Activated T-cell treated with anti-CD3 and anti-CD28 coated beads, Interleukin-2, amount 50 U/mL, for 72 hours (primary cell): ENCODE data around the gene U2AF2. TPM values are rescaled to one million over a fixed set of nuclear protein-coding genes. Genes with fewer than 3 reads are reported as not detected.
A peak's percentile ranks its signal among the peaks of the same experiment; 100 is the strongest.
"Not testable (repeated sequence)": the region's sequence is repeated elsewhere in the genome, so short reads cannot be mapped to it uniquely, and the experiment has no call there.

Source experiments
- ATAC-seq, 2 donors: fragments of 150-1000 bp; cut with Tn5 transposase; replicated peaks in 1 of 2; 2 replicates each; pipeline ENCODE4 v1.10.0; 2021; ENCODE audit warnings: moderate library complexity in 2 of 2, mild to moderate bottlenecking in 1 of 2
- DNase-seq, 2 donors: peaks; one replicate each; pipeline ENCODE4 v3.0.0; 2021 to 2022; ENCODE audit warnings: mixed read lengths in 1 of 2
- H3K27ac Mint-ChIP-seq: one replicate; pipeline ENCODE4 v1.8.0; 2022; ENCODE audit warnings: mild to moderate bottlenecking, moderate library complexity, mixed read lengths
- H3K27me3 Mint-ChIP-seq: one replicate; pipeline ENCODE4 v1.8.0; 2022; ENCODE audit warnings: low read depth, mixed read lengths
- H3K36me3 Mint-ChIP-seq, 2 donors: one replicate each; pipeline ENCODE4 v1.8.0; 2022; ENCODE audit warnings: mixed read lengths in 2 of 2, mild to moderate bottlenecking in 1 of 2; ENCODE audit not compliant: insufficient read depth in 2 of 2
- H3K4me1 Mint-ChIP-seq: one replicate; pipeline ENCODE4 v1.8.0; 2022; ENCODE audit warnings: low read depth, mixed read lengths
- H3K4me3 Mint-ChIP-seq, 2 donors: one replicate each; pipeline ENCODE4 v1.8.0; 2022; ENCODE audit warnings: mild to moderate bottlenecking in 2 of 2, mixed read lengths in 2 of 2, moderate library complexity in 2 of 2
- H3K9me3 Mint-ChIP-seq, 2 donors: one replicate each; pipeline ENCODE4 v1.8.0; 2022; ENCODE audit warnings: mixed read lengths in 2 of 2
- total RNA-seq, 2 donors: library from RNA; stranded (reverse); gene quantifications; one replicate each; pipeline ENCODE4 v1.2.3, GENCODE V29; 2022

Gene U2AF2
- total RNA-seq, 2 donors from 2014 or later = 128 to 137 TPM

DNA sequence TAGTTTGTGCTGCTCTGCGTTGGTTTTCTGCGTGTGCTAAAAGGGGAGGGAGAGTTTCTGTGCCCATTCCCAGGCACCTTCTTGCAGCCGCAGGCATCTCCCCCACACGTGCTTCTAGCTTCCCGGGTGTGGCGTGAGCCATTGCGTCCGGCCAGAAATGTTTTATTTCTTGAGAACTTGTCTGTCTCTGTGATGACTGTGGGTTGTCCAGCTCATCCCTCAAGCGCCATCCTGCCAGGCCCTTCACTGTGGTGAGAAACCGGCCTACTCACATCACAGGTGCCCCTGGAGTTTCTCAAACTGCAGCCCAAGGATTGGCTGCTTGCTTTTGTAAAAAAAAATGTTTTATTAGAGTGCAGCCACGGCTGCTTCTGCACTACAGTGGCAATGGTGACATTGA is 44.4 kb downstream of the U2AF2 start:
- Mint-ChIP-seq H3K36me3 (peaks cover 3 to 4% of the 10 kb centered on the region in 2 donors), H3K27me3 (no peaks in the 10 kb centered on the region), H3K9me3 (no peaks in the 10 kb centered on the region), H3K4me3 (no peak overlapping the region), H3K4me1 (no peaks in the 10 kb centered on the region), H3K27ac (no peak overlapping the region)
- no peak for ATAC-seq
- no peak for DNase-seq

DNA sequence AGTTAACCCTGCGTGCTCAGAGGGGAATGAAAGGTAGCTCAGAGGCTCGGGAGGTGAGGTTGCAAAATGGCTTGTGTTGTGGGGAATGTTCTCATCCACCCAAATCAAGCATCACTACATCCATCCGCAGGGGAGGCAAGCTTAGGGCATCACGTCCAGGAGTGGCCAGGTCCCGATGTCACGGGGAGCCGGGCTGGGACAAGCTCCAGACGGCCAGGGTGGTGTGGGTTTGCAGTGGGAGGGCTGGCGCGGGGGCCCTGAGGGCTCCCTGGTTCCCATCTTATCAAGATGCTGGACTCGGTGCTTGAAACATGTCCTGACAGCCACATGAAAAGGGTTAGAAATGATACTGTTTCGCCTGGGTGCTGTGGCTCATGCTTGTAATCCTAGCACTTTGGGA is 46.0 kb downstream of the U2AF2 start:
- Mint-ChIP-seq H3K36me3 (peaks cover 2 to 4% of the 10 kb centered on the region in 2 donors), H3K4me1 (no peaks in the 10 kb centered on the region), H3K9me3 (no peaks in the 10 kb centered on the region), H3K4me3 (no peak overlapping the region), H3K27ac (no peak overlapping the region), H3K27me3 (no peaks in the 10 kb centered on the region)
- no peak for ATAC-seq
- DNase-seq = no peak

- DNase-seq (no peak), ATAC-seq (no peak)
- Mint-ChIP-seq H3K4me1 (no peaks in the 10 kb centered on the region), H3K9me3 (no peaks in the 10 kb centered on the region), H3K27ac (no peak overlapping the region), H3K36me3 (peaks cover 2 to 4% of the 10 kb centered on the region in 2 donors), H3K4me3 (no peak overlapping the region), H3K27me3 (no peaks in the 10 kb centered on the region)
These were observed 47.3 kb downstream of the U2AF2 start for GRCh38 chr19:55702131-55702627.

DNA sequence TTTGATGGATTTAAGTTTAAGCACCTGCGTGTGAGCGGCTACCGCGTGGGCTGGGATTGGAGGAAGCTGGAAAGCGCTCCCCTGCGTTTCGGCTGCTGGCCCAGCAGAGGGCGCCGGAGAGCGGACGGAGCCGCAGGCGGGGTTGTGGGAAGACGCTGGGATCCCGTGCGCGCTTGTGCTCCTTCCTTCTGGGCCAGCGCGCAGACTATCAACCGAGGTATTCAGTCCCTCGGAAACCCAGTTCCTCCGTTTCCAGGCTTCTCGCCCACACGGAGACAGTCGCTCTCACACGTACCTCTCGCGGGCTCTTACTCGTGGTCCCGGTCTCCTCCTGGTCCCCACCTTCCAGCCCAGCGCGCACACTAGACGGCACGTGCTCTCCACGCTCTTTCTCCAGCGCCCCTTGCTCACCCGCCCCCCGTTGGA is 49.0 kb downstream of the U2AF2 start:
- DNase-seq = peak; percentile 47 to 49
- ATAC-seq = peak in 1 of 2 donors; percentile 44
- no peaks in the 10 kb centered on the region for H3K9me3 Mint-ChIP-seq
- no peaks in the 10 kb centered on the region for H3K27me3 Mint-ChIP-seq
- H3K36me3 Mint-ChIP-seq = peaks cover 2 to 4% of the 10 kb centered on the region in 2 donors
- no peak overlapping the region for H3K4me3 Mint-ChIP-seq
- no peaks in the 10 kb centered on the region for H3K4me1 Mint-ChIP-seq
- no peak overlapping the region for H3K27ac Mint-ChIP-seq

DNA sequence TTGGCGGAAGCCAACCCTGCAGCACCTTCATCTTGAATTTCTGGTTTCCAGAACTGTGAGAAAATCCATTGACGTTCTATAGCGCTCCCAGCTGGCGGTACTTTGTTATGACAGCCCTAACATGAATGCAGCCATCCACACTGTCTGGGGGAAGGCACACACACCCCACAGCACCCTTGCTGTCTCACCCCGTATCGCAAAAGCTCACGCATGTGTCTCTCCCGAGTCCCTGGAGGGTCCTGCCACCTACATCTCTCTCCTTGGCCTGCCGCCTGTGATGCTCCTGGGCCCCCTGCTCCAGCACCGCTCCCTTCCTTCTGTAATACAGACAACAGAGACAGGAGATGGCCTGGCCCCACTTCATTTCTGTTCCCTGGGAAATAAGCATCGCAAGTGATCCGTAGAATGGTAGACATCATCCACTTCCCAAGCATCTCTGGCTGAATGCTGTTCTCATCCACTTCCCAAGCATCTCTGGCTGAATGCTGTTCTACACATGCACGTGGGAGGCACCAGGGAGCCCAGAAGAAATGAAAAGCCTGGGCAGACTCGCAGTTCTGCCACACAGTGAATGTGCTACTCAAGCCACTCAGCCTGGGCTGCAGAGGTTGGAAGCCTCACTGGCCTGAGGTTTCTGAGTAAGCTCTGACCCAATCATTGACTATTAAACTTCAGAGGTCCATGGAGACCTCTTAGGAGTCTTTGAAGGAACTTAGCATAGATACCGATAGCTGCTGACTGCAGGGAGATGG is 49.8 kb downstream of the U2AF2 start:
- H3K4me3 Mint-ChIP-seq = no peak overlapping the region
- ATAC-seq (no peak), DNase-seq (no peak)
- no peaks in the 10 kb centered on the region for H3K9me3 Mint-ChIP-seq
- H3K27me3 Mint-ChIP-seq = no peaks in the 10 kb centered on the region
- peaks cover 2 to 4% of the 10 kb centered on the region in 2 donors for H3K36me3 Mint-ChIP-seq
- H3K4me1 Mint-ChIP-seq = no peaks in the 10 kb centered on the region
- H3K27ac Mint-ChIP-seq = no peak overlapping the region

DNA sequence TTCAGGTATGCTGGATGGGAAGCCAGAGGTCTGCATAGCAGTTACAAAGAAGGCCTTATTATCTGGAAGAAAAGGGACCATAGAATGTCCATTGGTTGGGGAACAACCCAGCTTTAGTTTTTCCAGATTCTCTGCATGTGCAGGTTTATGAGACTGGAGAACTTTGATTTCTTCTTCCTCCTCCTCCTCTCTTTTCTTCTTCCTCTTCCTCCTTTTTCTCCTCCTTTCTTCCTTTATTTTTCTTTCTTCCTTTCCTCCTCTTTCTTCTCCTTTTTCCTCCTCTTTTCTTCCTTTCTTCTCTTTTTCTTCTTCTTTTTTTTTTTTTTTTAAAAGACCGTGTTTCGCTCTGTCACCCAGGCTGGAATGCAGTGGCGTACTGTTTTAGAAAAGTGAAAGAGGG is 51.1 kb downstream of the U2AF2 start:
- H3K4me3 Mint-ChIP-seq = no peak overlapping the region
- H3K9me3 Mint-ChIP-seq = no peaks in the 10 kb centered on the region
- ATAC-seq = no peak
- H3K36me3 Mint-ChIP-seq = peaks cover 2 to 4% of the 10 kb centered on the region in 2 donors
- H3K27me3 Mint-ChIP-seq = no peaks in the 10 kb centered on the region
- peak overlapping the region; percentile 29 for H3K27ac Mint-ChIP-seq
- no peaks in the 10 kb centered on the region for H3K4me1 Mint-ChIP-seq
- DNase-seq = no peak

DNA sequence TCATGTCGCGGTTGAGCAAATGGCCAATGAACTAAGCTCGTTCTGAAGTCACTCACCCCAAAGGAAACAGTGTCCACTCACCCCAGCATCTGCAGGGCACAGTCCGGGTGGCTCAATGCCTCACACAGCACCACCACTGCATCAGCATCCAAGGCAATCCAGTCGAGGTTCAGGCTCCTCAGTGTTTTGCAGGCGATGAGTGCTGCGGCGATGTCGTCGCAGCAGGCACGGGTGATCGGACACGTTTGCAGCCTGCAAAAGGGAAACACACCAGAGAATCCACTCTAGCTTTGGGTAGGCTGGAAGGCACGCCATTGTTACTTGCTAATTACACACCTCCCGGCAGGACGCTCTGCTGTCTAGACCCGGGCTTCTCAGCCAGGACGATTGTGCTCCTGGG is 56.9 kb downstream of the U2AF2 start:
- Mint-ChIP-seq H3K27me3 (peaks cover 6% of the 10 kb centered on the region), H3K9me3 (peaks cover 4% of the 10 kb centered on the region in 2 donors), H3K36me3 (peaks cover 6 to 8% of the 10 kb centered on the region in 2 donors), H3K4me3 (no peak overlapping the region), H3K4me1 (no peaks in the 10 kb centered on the region), H3K27ac (no peak overlapping the region)
- DNase-seq (no peak), ATAC-seq (no peak)

DNA sequence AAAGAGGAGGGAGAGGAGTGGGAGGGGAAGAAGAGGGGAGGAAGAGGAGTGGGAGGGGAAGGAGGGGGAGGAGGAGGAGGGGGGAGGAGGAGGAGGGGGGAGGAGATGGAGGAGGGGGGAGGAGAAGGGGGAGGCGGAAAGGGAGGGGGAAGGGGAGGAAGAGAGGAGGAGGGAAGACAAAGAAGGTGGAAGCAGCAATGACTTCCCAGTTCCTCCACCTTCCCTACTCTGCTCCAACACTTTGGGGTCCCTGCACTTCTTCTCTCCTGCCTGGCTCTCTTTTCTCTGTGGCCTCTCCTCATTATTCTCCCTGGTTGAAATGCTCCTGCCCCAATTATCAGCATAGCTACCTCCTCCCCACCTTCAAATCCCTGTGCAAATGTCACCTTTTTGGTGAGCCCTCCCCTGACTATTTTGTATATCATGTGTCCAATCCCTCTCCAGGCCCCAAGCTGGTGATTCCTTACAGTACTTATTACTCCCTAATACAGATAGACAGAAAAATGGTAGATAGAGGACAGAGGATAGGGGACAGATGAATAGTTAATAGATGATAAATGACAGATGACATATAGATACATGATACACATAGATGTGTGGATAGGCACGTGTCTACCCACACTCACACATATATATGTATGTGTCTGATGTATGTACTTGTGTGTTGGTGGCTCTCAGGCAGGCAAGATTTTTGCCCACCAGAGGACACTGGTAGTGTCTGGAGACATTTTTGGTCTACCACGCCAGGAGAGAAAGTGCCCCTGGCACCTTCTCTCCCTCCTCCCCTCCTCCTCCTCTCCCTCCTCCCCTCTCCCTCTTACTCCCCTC is 58.2 kb downstream of the U2AF2 start:
- ATAC-seq (peak in 1 of 2 donors; percentile 29), DNase-seq (no peak)
- Mint-ChIP-seq H3K36me3 (peaks cover 6 to 8% of the 10 kb centered on the region in 2 donors), H3K9me3 (peaks cover 4% of the 10 kb centered on the region in 2 donors), H3K4me3 (no peak overlapping the region), H3K27ac (no peak overlapping the region), H3K27me3 (peaks cover 16% of the 10 kb centered on the region), H3K4me1 (no peaks in the 10 kb centered on the region)

- no peak overlapping the region for H3K4me3 Mint-ChIP-seq
- no peaks in the 10 kb centered on the region for H3K4me1 Mint-ChIP-seq
- peaks cover 7 to 11% of the 10 kb centered on the region in 2 donors for H3K36me3 Mint-ChIP-seq
- peaks cover 6 to 7% of the 10 kb centered on the region in 2 donors for H3K9me3 Mint-ChIP-seq
- DNase-seq (no peak), ATAC-seq (no peak)
- H3K27ac Mint-ChIP-seq = no peak overlapping the region
- H3K27me3 Mint-ChIP-seq = peaks cover 43% of the 10 kb centered on the region
These were observed 61.7 kb downstream of the U2AF2 start for GRCh38 chr19:55716531-55716930.

GRCh38 chr19:55717251-55717650 is 62.4 kb downstream of the U2AF2 start:
- Mint-ChIP-seq H3K27me3 (peaks cover 45% of the 10 kb centered on the region), H3K4me3 (no peak overlapping the region), H3K36me3 (peaks cover 13 to 16% of the 10 kb centered on the region in 2 donors), H3K4me1 (no peaks in the 10 kb centered on the region), H3K9me3 (peaks cover 12 to 14% of the 10 kb centered on the region in 2 donors), H3K27ac (no peak overlapping the region)
- DNase-seq (no peak), ATAC-seq (no peak)

DNA sequence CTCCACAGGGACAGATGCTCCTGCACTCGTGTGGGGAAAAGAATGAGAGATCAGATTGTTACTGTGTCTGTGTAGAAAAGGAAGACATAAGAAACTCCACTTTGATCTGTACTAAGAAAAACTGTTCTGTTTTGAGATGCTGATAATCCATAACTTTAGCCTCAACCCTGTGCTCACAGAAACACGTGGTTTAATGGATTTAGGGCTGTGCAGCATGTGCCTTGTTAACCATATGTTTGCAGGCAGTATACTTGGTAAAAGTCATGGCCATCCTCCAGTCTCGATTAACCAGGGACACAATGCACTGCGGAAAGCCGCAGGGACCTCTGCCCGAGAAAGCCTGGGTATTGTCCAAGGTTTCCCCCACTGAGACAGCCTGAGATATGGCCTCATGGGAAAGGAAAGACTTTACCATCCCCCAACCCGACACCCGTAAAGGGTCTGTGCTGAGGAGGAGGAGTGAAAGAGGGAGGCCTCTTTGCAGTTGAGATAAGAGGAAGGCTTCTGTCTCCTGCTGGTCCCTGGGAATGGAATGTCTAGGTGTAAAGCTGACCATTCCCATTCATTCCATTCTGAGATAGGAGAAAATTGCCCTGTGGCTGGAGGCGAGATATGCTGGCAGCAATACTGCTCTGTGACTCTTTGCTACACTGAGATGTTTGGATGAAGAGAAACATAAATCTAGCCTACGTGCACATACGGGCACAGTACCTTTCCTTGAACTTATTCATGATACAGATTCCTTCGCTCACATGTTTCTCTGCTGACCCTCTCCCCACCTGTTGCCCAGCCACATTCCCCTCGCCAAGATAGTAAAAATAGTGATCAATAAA is 63.3 kb downstream of the U2AF2 start:
- H3K27ac Mint-ChIP-seq, ATAC-seq, H3K4me3 Mint-ChIP-seq, H3K4me1 Mint-ChIP-seq, DNase-seq: not testable (repeated sequence)
- peaks cover 9 to 13% of the 10 kb centered on the region in 2 donors for H3K36me3 Mint-ChIP-seq
- peaks cover 43% of the 10 kb centered on the region for H3K27me3 Mint-ChIP-seq
- H3K9me3 Mint-ChIP-seq = peaks cover 15 to 16% of the 10 kb centered on the region in 2 donors

- ATAC-seq = no peak
- H3K27ac Mint-ChIP-seq = no peak overlapping the region
- peaks cover 14 to 15% of the 10 kb centered on the region in 2 donors for H3K9me3 Mint-ChIP-seq
- H3K27me3 Mint-ChIP-seq = peaks cover 45% of the 10 kb centered on the region
- DNase-seq = no peak
- H3K36me3 Mint-ChIP-seq = peaks cover 8 to 11% of the 10 kb centered on the region in 2 donors
- no peaks in the 10 kb centered on the region for H3K4me1 Mint-ChIP-seq
- H3K4me3 Mint-ChIP-seq = no peak overlapping the region
These were observed 65.4 kb downstream of the U2AF2 start for GRCh38 chr19:55720214-55720746.
